HG03342 (cell line): ENCODE results near the gene SKOR2.

Source experiments
- ATAC-seq: cut with Tn5 transposase; IDR thresholded peaks from one replicate; pipeline ENCODE4 v1.9.1; 2021; ENCODE audit warnings: mild to moderate bottlenecking, moderate library complexity; ENCODE audit not compliant: unreplicated experiment

SKOR2 gene

GRCh38 chr18:47260120-47260923 is 8.9 kb upstream of the SKOR2 start:
- no peak for ATAC-seq

GRCh38 chr18:47254341-47254939 is 3.0 kb upstream of the SKOR2 start:
- no peak for ATAC-seq

GRCh38 chr18:47253101-47253654 is 1.7 kb upstream of the SKOR2 start:
- no peak for ATAC-seq

GRCh38 chr18:47250391-47251046 is 941 bp downstream of the SKOR2 start:
- ATAC-seq: no peak

- ATAC-seq: no peak
Measured at GRCh38 chr18:47249314-47249981, 2.0 kb downstream of the SKOR2 start.

- no peak for ATAC-seq
Measured at GRCh38 chr18:47248604-47249313, 2.7 kb downstream of the SKOR2 start.

GRCh38 chr18:47248115-47248603 is 3.3 kb downstream of the SKOR2 start:
- no peak for ATAC-seq

GRCh38 chr18:47247416-47248114 is 3.9 kb downstream of the SKOR2 start:
- no peak for ATAC-seq

GRCh38 chr18:47247036-47247415 is 4.4 kb downstream of the SKOR2 start:
- no peak for ATAC-seq

GRCh38 chr18:47246027-47246971 is 5.2 kb downstream of the SKOR2 start:
- no peak for ATAC-seq

- ATAC-seq: no peak
Measured at GRCh38 chr18:47244086-47244485, 7.4 kb downstream of the SKOR2 start.

- ATAC-seq: no peak
Measured at GRCh38 chr18:47235096-47235495, 16.4 kb downstream of the SKOR2 start.

GRCh38 chr18:47226660-47227059 is 24.8 kb downstream of the SKOR2 start:
- ATAC-seq: no peak

- ATAC-seq: no peak
Measured at GRCh38 chr18:47215554-47216138, 35.8 kb downstream of the SKOR2 start.

GRCh38 chr18:47209171-47209570 is 42.3 kb downstream of the SKOR2 start:
- no peak for ATAC-seq

- ATAC-seq: no peak
Measured at GRCh38 chr18:47206945-47207637, 44.4 kb downstream of the SKOR2 start.

- no peak for ATAC-seq
Measured at GRCh38 chr18:47204908-47205522, 46.4 kb downstream of the SKOR2 start.
